Parathyroid adenoma (tissue), 2 donors: Measurements from ENCODE around the gene LGI4.

ENCODE experiments used
- H2AFZ ChIP-seq: fragments of 300-600 bp; sonication (generic); one replicate; pipeline ENCODE4 v1.7.0; 2017; ENCODE audit warnings: antibody characterized with exemption, mild to moderate bottlenecking
- H3K27ac ChIP-seq: fragments of 300-600 bp; sonication (generic); one replicate; pipeline ENCODE4 v1.7.0; 2017
- H3K27me3 ChIP-seq: fragments of 300-600 bp; sonication (generic); one replicate; pipeline ENCODE4 v1.7.0; 2017; ENCODE audit warnings: low read length; ENCODE audit not compliant: control insufficient read depth, insufficient read depth
- H3K36me3 ChIP-seq: fragments of 300-600 bp; sonication (generic); one replicate; pipeline ENCODE4 v1.7.0; 2017; ENCODE audit warnings: low read length; ENCODE audit not compliant: control insufficient read depth, insufficient read depth
- H3K4me1 ChIP-seq: fragments of 300-600 bp; sonication (generic); one replicate; pipeline ENCODE4 v1.7.0; 2017; ENCODE audit warnings: control low read depth
- H3K4me2 ChIP-seq: fragments of 300-600 bp; sonication (generic); one replicate; pipeline ENCODE4 v1.7.0; 2017; ENCODE audit warnings: low read length
- H3K4me3 ChIP-seq: fragments of 300-600 bp; sonication (generic); one replicate; pipeline ENCODE4 v1.7.0; 2017; ENCODE audit warnings: low read depth, low read length
- H3K79me2 ChIP-seq: fragments of 300-600 bp; sonication (generic); one replicate; pipeline ENCODE4 v1.7.0; 2017; ENCODE audit warnings: control low read depth
- H3K9ac ChIP-seq: fragments of 300-600 bp; sonication (generic); one replicate; pipeline ENCODE4 v1.7.0; 2017; ENCODE audit warnings: mild to moderate bottlenecking
- H3K9me3 ChIP-seq: fragments of 300-600 bp; sonication (generic); one replicate; pipeline ENCODE4 v1.7.0; 2017; ENCODE audit warnings: low read length; ENCODE audit not compliant: control insufficient read depth
- TF ChIP-seq, protein P1 (sequence below): fragments of 300-600 bp; sonication (generic); IDR thresholded peaks from one replicate; pipeline ENCODE4 v1.7.0; 2017; ENCODE audit warnings: antibody characterized with exemption, mild to moderate bottlenecking
- donor health status: primary hyperparathyroidism.

LGI4 gene

DNA sequence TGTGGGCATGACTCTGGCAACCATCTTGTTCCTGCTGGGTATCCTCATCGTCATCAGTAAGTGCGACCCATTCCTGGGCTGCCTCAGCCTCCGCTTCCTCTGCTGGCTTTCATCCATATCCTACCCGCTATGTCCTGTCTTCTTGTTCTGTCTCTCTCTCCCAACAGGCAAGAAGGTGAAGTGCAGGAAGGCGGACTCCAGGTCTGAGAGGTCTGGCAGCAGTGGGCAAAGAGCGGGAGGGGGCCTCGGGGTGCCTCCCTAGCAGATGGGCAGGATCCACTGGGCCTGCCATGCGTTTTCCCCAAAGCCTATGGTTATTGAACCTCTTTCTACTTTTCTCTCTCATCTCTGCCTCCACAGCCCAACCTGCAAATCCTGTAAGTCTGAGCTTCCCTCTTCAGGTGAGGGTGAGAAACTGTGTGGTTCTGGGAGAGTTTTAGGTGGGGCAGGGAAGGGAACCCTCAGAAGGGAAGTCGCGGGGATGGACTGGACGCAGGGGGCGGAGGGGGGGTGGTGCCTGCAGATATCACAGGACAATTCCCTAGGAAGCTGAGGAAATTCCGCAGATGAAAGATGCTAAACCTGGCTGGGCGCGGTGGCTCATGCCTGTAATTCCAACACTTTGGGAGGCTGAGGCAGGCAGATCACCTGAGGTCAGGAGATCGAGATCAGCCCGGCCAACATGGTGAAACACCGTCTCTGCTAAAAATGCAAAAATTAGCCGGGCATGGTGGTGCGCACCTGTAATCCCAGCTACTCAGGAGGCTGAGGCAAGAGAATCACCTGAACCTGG is 16.6 kb upstream of the LGI4 start:
- Histone ChIP-seq H3K27ac (no peak overlapping the region), H3K27me3 (peaks cover 3% of the 10 kb centered on the region), H3K79me2 (no peaks in the 10 kb centered on the region)

DNA sequence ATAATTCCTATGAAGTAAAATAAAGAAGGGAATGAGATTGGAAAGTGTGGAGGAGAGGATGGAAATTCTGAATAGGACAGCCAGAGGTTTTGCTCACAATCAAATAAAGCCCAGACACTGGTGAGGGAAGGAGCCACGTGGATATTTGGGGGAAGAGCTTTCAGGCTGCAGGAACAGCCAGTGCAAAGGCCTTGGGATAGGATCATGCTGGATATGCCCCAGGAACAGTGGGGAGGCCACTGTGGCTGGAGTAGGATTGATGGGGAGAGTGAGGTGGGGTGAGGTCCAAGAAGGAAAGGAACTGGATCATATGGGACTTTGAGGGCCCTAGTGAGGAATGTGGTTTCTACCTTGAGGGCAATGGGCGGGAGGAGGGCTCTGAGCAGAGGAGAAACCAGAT is 15.6 kb upstream of the LGI4 start:
- Histone ChIP-seq H3K27ac (no peak overlapping the region), H3K9ac (no peak overlapping the region), H3K4me1 (peaks cover 4% of the 10 kb centered on the region), H3K9me3 (no peaks in the 10 kb centered on the region), H3K79me2 (no peaks in the 10 kb centered on the region), H3K36me3 (no peaks in the 10 kb centered on the region), H2AFZ (no peak overlapping the region), H3K4me3 (no peak overlapping the region), H3K27me3 (peaks cover 3% of the 10 kb centered on the region), H3K4me2 (no peak overlapping the region)
- TF ChIP-seq, protein P1, sequence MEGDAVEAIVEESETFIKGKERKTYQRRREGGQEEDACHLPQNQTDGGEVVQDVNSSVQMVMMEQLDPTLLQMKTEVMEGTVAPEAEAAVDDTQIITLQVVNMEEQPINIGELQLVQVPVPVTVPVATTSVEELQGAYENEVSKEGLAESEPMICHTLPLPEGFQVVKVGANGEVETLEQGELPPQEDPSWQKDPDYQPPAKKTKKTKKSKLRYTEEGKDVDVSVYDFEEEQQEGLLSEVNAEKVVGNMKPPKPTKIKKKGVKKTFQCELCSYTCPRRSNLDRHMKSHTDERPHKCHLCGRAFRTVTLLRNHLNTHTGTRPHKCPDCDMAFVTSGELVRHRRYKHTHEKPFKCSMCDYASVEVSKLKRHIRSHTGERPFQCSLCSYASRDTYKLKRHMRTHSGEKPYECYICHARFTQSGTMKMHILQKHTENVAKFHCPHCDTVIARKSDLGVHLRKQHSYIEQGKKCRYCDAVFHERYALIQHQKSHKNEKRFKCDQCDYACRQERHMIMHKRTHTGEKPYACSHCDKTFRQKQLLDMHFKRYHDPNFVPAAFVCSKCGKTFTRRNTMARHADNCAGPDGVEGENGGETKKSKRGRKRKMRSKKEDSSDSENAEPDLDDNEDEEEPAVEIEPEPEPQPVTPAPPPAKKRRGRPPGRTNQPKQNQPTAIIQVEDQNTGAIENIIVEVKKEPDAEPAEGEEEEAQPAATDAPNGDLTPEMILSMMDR, result no peak

More for the DNA sequence above, 16.6 kb upstream of the LGI4 start:
- Histone ChIP-seq H3K4me3 (no peak overlapping the region), H3K36me3 (no peaks in the 10 kb centered on the region), H3K4me1 (peaks cover 4% of the 10 kb centered on the region), H3K4me2 (no peak overlapping the region), H3K9ac (no peak overlapping the region), H2AFZ (no peak overlapping the region), H3K9me3 (no peaks in the 10 kb centered on the region)
- TF ChIP-seq, protein P1, result no peak

DNA sequence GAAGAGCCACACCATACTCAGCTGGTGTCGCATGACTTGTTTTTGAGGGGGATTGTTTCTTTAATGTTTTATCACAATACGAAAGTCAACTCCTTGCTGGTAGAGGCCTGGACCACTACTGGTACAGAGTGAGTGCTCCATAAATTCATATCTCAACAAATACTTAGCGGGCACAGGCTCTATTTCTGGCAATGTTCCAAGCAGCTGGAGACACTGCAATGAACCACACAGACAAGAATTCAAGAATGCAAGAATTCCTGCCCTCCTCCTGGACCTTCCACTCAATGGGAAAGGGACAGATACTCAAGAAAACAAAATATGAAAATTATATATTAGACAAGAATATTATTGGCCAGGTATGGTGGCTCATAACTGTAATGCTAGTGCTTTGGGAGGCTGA is 14.6 kb upstream of the LGI4 start:
- H3K36me3 ChIP-seq, result no peaks in the 10 kb centered on the region
- H3K4me2 ChIP-seq, result no peak overlapping the region
- no peaks in the 10 kb centered on the region for H3K9me3 ChIP-seq
- H3K4me3 ChIP-seq, result no peak overlapping the region
- H3K27ac ChIP-seq, result no peak overlapping the region
- no peaks in the 10 kb centered on the region for H3K79me2 ChIP-seq
- H3K9ac ChIP-seq, result no peak overlapping the region
- H3K4me1 ChIP-seq, result peaks cover 4% of the 10 kb centered on the region
- H2AFZ ChIP-seq, result no peak overlapping the region
- H3K27me3 ChIP-seq, result no peaks in the 10 kb centered on the region
- TF ChIP-seq, protein P1, result no peak

DNA sequence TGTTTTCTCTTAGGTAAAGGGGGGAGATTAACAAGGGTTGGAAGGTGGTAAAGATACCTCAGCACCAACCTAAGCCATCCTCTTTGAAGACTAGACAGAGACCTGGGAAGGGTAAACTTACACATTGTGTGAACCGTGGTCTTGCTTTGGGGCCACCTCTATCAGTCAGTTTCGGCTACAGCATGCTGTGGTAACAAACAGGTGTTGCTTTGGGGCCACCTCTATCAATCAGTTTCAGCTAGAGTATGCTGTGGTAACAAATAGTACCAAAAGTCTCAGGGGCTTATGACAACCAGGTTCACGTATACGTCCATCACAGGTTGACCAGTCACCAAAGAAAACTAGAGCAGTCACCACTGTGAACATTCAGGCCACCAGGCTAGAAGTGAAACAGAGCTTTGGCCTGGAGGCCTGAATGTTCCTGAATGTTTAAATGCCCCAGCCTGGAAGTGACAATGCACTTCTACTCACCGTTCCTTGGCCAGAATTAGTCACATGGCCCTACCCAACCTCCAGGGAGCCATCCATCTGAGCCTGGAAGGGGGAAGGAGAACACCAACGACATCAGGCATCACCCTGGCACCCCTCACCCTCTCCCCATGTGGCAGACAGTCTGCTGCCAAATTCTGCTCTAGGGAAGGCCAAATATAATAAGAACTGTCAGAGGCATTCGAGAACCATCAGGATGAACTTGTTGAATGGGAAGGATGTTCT is 12.0 kb upstream of the LGI4 start:
- Histone ChIP-seq H3K4me1 (peaks cover 4% of the 10 kb centered on the region), H2AFZ (no peak overlapping the region), H3K9me3 (no peaks in the 10 kb centered on the region), H3K4me2 (no peak overlapping the region), H3K27ac (no peak overlapping the region), H3K36me3 (no peaks in the 10 kb centered on the region), H3K27me3 (peaks cover 8% of the 10 kb centered on the region), H3K79me2 (no peaks in the 10 kb centered on the region), H3K4me3 (no peak overlapping the region), H3K9ac (no peak overlapping the region)
- TF ChIP-seq, protein P1, result no peak
